GM18867 (cell line): ENCODE data around the gene CDHR3.

Experiments used
- ATAC-seq: cut with Tn5 transposase; IDR thresholded peaks from one replicate; pipeline ENCODE4 v1.9.1; 2021; ENCODE audit warnings: mild to moderate bottlenecking, moderate library complexity; ENCODE audit not compliant: unreplicated experiment

CDHR3 gene

GRCh38 chr7:106047818-106048705, 85.0 kb downstream of the CDHR3 start:
- ATAC-seq: no peak

- ATAC-seq: no peak
Measured at GRCh38 chr7:106048706-106049020, 85.6 kb downstream of the CDHR3 start.

GRCh38 chr7:106049139-106049752, 86.2 kb downstream of the CDHR3 start:
- ATAC-seq: no peak

GRCh38 chr7:106050002-106050745, 87.1 kb downstream of the CDHR3 start:
- no peak for ATAC-seq

- ATAC-seq: no peak
Measured at GRCh38 chr7:106050746-106051117, 87.7 kb downstream of the CDHR3 start.

GRCh38 chr7:106052681-106053080, 89.6 kb downstream of the CDHR3 start:
- no peak for ATAC-seq

GRCh38 chr7:106053109-106053508, 90.0 kb downstream of the CDHR3 start:
- ATAC-seq: no peak

GRCh38 chr7:106054156-106054910, 91.3 kb downstream of the CDHR3 start:
- no peak for ATAC-seq

GRCh38 chr7:106054971-106055532, 92.0 kb downstream of the CDHR3 start:
- ATAC-seq: no peak

- ATAC-seq: peak; percentile 51
Measured at GRCh38 chr7:106056513-106057203, 93.6 kb downstream of the CDHR3 start.

GRCh38 chr7:106057204-106057961, 94.3 kb downstream of the CDHR3 start:
- ATAC-seq: no peak

- peak; percentile 59 for ATAC-seq
Measured at GRCh38 chr7:106057962-106058927, 95.2 kb downstream of the CDHR3 start.

- ATAC-seq: no peak
Measured at GRCh38 chr7:106058928-106059324, 95.9 kb downstream of the CDHR3 start.

GRCh38 chr7:106059556-106059955, 96.5 kb downstream of the CDHR3 start:
- ATAC-seq: no peak

- no peak for ATAC-seq
Measured at GRCh38 chr7:106060394-106060920, 97.4 kb downstream of the CDHR3 start.

GRCh38 chr7:106061301-106061979, 98.4 kb downstream of the CDHR3 start:
- peak; percentile 49 for ATAC-seq

- ATAC-seq: no peak
Measured at GRCh38 chr7:106062006-106062405, 98.9 kb downstream of the CDHR3 start.
